Left cardiac atrium (tissue), 4 donors: ENCODE measurements around the gene NR1H2. TPM values are rescaled to one million over a fixed set of nuclear protein-coding genes. Genes with fewer than 3 reads are reported as not detected.
"Not testable (repeated sequence)": the region's sequence is repeated elsewhere in the genome, so short reads cannot be mapped to it uniquely, and the experiment has no call there.

ENCODE experiments used
- ATAC-seq, 2 donors: fragments of 200-7000 bp; cut with Tn5 transposase; one replicate each; pipeline ENCODE4 v1.9.1; 2020; ENCODE audit warnings: mild to moderate bottlenecking in 2 of 2, moderate library complexity in 2 of 2
- DNase-seq: peaks from one replicate; pipeline ENCODE4 v3.0.0-alpha.2; 2020
- intact Hi-C, 2 donors: fragments of 100-400 bp; cut with DNase I; formaldehyde crosslinking; loops; one replicate each; pipeline versions ENCODE4 v1.14.1 to v1.15.1; 2022 to 2023
- total RNA-seq, 2 donors: library from RNA; stranded (reverse); fragmentation: NEBNext Ultra II Directional; extraction: Animal tissue kit (Norgen Biotek cat#: 25700); gene quantifications; one replicate each; pipeline ENCODE4 v1.2.1, GENCODE V29; 2021
- donor health status: DM: no; HTN: yes; CAD: no.
- donor health status: DM: no; HTN: yes; CAD: no; lungs with severe emphysema.
- donor health status: DM: yes; HTN: yes; CAD: no.
- donor health status: Dilated cardiomyopathy.

The NR1H2 gene
- total RNA-seq, 2 donors from 2014 or later, result 59.3 to 70.0 TPM

DNA sequence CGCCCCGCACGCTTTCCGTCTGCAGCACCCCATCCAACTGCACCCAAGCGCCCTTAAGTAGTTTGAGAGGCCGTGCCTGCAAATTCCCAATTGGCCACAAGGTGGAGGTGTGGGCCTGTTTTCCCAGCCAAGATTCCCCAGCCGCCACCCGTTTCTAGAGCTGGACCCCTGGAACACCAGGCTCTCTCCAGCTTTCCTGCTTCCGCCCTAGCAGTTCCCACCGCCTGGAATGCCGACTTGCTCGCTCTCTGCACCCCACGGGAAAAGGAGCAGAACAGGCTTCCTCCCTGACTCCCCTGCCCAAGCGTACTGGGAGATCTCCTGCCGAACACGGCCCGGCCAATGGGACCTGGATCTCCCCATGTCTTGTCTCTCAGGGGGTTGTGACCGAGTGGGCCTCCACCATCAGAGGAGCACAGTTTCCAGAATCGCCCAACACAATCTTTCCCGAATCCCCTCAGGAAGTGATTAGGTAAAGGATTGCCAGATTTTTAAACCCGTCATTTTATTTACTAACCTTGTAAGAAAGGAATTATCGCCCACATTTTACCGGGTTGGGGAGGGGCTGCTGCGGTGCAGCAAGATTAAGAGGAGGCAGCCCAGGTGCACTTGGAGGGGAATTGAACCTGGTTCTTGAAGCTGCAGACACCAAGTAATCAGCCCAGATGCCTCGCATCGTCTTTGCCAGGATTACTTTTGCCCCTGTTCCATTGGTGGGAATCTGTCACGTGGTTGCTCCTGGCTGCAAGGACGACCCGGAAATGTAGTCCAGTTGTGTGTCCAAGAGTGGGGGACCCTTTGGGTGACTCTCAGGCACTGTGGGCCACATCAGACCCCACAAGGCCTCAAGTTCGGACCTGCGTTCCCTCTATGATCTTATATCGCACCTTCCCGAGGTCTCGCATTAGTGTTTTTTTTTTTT is 7.3 kb upstream of the NR1H2 start:
- intact Hi-C loops, result loop anchor here (2.0 to 10.0 kb wide), 3 partner anchors 92 to 556 kb away; no protein-coding TSS in a partner anchor

DNA sequence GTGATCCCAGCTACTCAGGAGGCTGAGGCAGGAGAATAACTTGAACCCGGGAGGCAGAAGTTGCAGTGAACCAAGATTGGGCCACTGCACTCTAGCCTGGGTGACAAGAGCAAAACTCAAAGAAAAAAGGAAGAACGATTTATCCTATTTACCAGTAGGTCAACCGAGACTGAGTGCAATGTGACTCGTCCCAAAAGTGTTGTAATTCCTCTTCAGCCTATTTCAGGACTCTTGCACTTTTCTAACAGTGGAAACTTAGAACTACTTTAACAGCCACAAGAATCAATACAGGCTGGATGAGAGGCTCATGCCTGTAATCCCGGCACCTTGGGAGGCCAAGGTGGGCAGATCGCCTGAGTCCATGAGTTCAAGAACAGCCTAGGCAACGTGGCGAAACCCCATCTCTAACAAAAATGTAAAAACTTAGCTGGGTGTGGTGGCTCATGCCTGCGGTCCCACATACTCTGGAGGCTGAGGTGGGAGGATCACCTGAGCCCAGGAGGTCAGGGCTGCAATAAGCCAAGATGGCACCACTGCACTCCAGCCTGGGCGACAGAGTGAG is 4.3 kb upstream of the NR1H2 start:
- no peak for ATAC-seq
- intact Hi-C loops, result loop anchor here in 1 of 2 donors (2.0 kb wide), 1 partner anchor 43 kb away; no protein-coding TSS in a partner anchor

More for the DNA sequence above, 7.3 kb upstream of the NR1H2 start:
- ATAC-seq (peak; percentile 97), DNase-seq (peak; percentile 82)

DNA sequence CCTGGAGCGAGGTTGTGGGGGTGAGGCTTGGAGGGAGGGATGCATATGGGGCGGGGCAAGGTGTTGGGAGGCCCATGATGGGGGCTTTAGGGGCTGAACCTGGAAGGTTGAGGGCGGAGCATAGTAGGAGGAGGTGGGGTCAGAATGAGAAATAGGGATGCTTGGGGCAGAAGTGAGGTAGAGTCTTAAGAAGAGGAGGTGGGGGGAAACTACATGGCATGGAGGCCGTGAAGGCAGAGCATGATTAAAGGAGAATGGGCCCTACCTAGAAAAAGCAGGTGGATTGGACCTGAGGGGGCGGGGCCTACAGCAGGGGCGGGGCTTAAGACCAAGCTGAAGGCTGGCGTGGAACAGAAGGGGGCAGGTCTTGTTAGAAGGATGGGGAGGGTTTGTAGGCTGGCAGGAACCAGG is 799 bp downstream of the NR1H2 start:
- intact Hi-C loops, result no loop called here
- ATAC-seq, result peak; percentile 0 to 2
- peak; percentile 50 for DNase-seq

More for the DNA sequence above, 4.3 kb upstream of the NR1H2 start:
- no peak for DNase-seq

DNA sequence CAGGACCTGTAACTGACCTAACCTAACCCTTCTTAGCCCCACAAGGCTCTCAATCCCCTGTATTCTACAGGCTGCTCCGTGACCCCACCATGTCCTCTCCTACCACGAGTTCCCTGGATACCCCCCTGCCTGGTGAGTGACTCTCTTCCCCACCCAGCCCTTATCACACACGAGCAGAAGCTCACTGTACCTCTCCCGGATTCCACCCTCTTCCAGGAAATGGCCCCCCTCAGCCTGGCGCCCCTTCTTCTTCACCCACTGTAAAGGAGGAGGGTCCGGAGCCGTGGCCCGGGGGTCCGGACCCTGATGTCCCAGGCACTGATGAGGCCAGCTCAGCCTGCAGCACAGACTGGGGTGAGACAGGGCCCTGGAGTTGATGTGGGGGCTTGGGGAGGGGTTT is 1.3 kb downstream of the NR1H2 start:
- intact Hi-C loops, result no loop called here
- DNase-seq, result no peak
- ATAC-seq, result no peak

DNA sequence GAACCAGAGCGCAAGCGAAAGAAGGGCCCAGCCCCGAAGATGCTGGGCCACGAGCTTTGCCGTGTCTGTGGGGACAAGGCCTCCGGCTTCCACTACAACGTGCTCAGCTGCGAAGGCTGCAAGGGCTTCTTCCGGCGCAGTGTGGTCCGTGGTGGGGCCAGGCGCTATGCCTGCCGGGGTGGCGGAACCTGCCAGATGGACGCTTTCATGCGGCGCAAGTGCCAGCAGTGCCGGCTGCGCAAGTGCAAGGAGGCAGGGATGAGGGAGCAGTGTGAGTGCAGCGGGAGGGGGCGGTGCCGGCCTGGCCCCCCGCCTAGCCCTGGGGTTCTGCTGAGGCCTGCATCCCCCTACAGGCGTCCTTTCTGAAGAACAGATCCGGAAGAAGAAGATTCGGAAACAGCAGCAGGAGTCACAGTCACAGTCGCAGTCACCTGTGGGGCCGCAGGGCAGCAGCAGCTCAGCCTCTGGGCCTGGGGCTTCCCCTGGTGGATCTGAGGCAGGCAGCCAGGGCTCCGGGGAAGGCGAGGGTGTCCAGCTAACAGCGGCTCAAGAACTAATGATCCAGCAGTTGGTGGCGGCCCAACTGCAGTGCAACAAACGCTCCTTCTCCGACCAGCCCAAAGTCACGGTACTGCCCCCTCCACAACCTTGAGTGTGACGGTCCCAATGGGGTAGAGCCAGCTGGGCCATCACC is 2.1 kb downstream of the NR1H2 start:
- no peak for ATAC-seq
- intact Hi-C loops, result no loop called here
- DNase-seq, result no peak

DNA sequence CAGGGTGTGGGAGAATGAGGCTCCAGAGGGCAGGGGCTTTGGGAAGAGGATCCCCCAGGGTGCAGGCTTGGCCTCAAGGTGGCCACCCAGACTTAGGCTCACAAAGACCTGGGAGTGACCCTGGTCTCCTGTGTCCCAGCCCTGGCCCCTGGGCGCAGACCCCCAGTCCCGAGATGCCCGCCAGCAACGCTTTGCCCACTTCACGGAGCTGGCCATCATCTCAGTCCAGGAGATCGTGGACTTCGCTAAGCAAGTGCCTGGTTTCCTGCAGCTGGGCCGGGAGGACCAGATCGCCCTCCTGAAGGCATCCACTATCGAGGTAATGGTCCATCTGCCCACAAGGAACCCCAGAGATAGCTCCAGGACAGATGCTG is 2.6 kb downstream of the NR1H2 start:
- DNase-seq (no peak), ATAC-seq (no peak)
- intact Hi-C loops, result no loop called here

DNA sequence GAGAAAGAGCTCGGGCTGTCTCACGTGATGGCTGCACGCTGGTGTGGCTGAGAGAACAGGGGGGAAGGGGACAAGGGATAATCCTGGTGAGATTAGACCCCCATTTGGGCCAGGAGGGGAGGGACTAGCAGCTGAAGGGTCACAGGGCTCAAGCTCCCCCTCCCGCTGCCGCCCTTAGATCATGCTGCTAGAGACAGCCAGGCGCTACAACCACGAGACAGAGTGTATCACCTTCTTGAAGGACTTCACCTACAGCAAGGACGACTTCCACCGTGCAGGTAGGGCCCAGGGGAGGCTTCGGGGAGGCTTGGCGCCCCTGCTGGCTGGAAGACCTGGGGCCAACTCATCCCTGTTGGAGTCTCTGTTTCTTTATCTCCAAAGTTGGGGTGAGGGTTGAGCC is 3.3 kb downstream of the NR1H2 start:
- intact Hi-C loops, result no loop called here
- ATAC-seq (no peak), DNase-seq (no peak)

DNA sequence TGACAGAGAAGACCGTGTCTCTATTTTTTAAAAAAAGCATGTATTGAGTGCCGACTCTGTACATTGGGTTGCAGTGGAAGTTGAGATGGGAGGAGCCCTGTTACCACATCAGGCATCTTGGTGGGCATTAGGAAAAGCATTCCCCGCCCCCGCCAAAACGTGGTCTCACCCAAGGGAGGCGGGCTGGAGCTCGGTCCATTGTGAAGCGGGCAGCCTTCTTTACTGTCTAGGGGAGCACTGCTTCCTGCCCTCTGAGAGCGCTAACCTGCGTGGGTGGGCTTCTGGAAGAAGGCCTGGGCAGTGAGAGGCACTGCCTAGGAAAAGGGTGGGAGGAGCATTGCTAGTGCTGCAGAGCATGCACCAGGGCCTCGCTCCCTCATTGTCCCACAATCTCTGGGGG is 3.9 kb downstream of the NR1H2 start:
- intact Hi-C loops, result no loop called here
- DNase-seq (no peak), ATAC-seq (no peak)

DNA sequence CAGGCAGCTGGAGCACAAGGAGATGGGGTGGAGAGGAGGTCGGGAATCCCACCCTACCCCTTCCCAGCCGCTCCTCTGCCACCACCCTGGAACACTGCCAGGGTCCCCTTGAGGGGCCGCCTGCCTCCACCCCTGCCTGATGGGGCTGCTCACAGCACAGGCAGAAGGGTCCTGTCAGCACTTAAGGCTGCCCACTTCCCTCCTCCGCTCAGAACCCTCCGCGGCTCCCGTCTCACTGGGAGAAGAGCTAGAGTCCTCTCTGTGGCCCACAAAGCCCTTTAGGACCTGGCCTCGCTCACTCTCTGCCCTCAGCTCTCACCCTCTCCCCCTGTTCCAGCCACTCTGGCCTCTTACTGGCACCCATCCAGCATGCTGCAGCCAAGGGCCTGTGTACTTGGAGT is 4.5 kb downstream of the NR1H2 start:
- DNase-seq (peak; percentile 25), ATAC-seq (no peak)
- intact Hi-C loops, result no loop called here

DNA sequence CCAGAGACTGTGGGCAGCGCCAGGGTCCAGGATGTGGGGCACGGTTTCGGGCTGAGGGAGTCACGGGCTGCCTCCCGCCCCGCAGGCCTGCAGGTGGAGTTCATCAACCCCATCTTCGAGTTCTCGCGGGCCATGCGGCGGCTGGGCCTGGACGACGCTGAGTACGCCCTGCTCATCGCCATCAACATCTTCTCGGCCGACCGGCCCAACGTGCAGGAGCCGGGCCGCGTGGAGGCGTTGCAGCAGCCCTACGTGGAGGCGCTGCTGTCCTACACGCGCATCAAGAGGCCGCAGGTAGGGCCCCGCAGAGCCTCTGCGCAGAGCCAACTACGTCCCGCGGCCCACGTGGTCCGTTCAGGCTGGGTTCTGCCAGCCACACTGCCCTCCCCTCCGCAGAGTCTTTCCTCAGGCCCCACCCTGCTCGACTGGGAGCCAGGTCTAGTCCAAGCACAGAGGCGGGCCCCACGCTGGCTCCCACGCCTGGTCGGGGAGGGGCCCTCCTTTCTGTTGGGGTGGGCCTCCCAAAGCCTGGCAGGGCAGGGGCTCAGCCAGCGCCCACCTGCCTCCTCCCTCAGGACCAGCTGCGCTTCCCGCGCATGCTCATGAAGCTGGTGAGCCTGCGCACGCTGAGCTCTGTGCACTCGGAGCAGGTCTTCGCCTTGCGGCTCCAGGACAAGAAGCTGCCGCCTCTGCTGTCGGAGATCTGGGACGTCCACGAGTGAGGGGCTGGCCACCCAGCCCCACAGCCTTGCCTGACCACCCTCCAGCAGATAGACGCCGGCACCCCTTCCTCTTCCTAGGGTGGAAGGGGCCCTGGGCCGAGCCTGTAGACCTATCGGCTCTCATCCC is 5.8 kb downstream of the NR1H2 start:
- DNase-seq, result no peak
- intact Hi-C loops, result no loop called here
- no peak for ATAC-seq

DNA sequence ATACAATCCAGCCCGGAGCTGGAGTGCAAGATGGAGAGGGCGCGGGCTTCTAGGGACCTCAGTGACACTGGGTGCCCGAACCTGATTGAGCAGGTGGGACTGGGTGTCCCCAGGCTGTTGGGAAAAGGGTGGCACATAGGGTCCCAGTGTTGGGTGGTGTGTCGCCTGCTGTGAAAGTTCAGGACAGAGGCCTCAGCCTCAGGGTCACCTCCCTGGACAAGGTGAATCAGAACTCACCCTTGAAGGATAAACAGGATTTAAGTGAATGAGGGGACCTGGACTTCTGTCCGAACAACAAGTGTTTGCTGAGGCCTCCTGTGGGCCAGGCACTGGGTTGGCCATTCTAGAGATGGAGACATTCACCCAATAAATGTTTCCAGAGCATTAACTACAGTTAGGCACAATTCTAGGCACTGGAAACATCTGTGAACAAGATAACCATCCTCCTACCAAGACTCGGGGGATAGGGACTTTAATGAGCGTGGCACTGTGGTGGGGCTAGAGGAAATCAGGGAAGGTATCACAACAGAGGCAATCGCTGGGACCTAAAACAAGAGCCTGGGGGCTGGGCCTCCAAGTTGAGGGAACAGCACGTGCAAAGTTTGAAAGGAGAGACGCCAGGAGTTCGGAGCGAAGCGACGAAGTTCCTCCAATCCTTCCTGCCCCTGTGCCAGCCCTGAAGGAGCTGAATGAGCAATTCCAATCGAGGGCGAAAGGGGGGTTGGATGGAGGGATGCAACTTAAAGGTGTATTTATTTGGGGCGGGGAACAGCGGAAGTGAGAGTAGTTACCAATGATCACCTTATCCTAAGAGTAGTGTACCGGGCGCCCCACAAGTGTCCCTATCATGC is 7.0 kb downstream of the NR1H2 start:
- intact Hi-C loops, result no loop called here
- DNase-seq (no peak), ATAC-seq (peak in 1 of 2 donors; percentile 0)

DNA sequence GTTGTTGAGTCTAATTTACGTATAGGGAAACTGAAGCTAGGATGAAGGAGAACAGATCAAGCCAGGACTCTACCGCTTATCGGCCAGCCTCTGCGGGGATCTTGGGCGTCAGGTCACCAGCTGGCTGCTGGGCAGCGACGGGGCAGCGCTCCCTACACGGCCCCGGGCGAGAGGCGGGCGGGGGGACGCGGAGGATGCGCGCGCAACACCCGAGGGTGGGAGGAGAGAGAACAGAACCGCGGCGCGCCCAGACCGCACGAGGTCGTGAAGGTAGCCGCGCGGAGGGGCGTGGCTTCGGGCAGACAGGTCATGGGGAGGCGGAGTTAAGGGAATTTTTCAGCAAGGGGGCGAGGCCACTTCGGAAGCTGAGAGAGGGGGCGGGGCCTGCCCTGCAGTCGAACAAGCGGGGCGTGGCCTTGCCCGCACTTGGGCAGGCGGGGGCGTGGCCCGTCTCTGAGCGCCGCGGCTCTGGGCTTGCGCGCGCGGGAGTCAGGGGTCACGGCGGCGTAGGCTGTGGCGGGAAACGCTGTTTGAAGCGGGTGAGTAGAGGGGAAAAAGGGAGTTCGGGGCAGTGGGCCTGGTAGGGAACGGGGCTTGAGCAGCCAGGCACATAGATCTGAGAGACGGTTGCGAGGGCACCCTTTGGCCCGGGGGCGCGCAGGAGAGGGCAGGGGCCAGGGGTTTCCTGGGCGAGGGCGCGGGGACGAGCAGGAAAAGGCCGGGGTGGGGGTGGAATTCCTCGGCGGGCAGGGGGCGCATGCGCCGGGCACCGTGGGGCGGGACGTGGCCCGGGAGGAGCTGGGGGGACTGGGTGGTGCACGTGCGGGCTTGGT is 7.8 kb downstream of the NR1H2 start, which contains the start of gene POLD1:
Gene POLD1, plus strand, starts transcription at position 496 of the 833 bp plus-strand sequence. CDS start 14,505 bp downstream, outside the sequence.
- ATAC-seq (peak; percentile 95 to 97), DNase-seq (peak; percentile 98)
- intact Hi-C loops, result no loop called here

DNA sequence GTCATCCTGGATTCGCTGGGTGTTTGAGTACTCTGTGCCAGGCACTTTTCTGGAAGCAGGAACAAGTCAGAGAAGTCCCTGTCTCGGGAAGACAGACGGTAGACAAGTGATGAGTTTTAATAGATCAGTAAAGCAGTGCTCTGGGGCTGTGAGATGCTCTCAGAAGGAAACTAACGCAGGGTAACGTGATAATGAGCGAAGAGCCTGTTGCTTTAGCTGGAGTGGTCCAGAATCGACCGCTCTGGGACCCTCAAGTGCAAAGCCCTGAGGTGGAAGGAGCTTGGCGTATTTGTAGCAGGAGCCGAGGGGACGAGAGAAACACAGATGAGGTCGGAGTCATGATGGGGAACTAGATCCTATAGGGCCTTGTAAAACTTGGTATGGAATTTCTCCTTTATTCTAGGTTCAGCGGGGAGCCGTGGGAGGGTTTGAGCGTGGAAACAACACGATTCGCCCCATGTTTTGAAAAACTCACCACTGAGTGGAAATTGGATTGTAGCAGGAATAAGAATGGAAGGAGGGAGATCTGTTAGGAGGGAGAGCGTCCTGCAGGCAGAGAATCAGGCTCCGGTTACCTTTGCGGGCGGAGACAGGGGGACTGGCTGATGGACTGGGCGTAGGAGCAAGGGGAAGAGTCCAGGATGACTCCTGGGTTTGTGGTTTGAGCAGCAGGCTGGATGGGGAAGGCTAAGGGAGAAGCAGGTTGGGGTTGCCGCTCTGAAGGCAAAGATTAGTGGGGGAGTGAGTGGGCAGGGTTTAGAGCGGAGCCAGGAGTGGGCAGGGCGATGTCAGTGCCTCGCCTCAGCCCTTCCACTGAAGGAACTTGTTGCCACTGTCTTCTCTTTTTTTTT is 8.7 kb downstream of the NR1H2 start:
- intact Hi-C loops, result no loop called here
- ATAC-seq (no peak), DNase-seq (no peak)

DNA sequence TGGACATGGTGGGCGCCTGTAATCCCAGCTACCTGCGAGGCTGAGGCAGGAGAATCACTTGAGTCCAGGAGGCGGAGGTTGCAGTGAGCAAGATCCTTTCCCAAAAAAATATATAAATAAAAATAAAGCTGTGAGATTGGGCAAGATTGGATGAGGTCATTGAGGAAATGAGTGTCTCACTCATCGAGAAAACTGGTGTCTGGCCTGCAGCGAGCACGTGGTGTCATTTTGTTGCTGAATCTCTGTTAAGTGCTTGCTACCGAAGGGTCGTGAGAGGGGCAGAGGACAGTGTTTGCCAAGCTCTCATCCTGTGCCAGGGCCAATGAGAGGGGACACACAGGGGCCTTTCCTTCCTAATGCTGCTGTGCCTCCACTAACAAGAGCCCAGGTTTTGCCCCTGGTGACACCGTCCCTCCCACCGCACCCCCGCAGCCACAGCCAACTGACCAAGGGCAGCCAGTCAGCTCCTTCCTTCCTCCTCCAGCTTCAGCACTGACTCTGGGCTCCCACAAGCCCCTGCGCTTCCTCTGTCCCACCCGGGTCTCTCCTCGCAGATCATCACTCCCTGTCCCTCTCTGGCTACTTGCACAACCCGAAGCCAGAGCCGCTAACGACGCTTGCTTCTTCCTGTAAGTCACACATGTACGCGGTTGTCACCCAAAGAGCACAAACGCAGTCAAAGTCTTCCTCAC is 11.1 kb downstream of the NR1H2 start:
- ATAC-seq (no peak), DNase-seq (peak; percentile 26)
- intact Hi-C loops, result no loop called here

DNA sequence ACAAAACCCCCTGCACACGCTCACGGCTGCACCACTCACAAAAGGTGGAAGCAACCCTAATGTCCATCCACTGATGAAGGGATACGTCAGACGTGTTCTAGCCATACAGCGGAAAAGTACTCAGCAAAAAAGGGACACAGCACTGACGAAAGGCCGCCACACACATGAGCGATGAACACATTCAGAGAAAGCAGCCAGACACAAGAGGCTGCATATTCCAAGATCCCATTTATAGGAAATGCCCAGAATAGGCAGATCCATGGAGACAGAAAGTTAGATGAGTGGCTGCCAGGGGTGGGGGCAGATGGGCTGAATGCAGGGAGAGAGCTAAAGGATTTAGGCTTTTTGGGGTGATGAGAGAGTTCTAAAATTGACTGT is 11.6 kb downstream of the NR1H2 start:
- no peak for DNase-seq
- intact Hi-C loops, result no loop called here

DNA sequence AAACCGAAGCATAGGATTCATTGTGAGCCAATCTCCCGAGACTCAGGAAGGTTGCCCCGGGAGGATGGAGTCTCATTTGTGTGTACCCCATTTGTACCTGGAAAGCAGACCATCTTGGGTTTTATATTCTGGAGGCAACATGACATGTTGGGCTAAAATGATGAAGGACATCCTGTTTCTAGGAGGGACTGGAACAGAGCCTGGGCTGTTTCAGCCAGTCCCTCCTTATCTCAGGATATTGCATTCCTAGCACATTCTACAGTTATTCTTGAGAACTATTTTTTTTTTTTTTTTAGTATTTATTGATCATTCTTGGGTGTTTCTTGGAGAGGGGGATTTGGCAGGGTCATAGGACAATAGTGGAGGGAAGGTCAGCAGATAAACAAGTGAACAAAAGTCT is 14.0 kb downstream of the NR1H2 start:
- intact Hi-C loops, ATAC-seq, DNase-seq: not testable (repeated sequence)

More for the DNA sequence above, 11.6 kb downstream of the NR1H2 start:
- no peak for ATAC-seq
